ENCODE measurements around the gene CKLF.
"Not testable (repeated sequence)": the region's sequence is repeated elsewhere in the genome, so short reads cannot be mapped to it uniquely, and the experiment has no call there.

The CKLF gene

DNA sequence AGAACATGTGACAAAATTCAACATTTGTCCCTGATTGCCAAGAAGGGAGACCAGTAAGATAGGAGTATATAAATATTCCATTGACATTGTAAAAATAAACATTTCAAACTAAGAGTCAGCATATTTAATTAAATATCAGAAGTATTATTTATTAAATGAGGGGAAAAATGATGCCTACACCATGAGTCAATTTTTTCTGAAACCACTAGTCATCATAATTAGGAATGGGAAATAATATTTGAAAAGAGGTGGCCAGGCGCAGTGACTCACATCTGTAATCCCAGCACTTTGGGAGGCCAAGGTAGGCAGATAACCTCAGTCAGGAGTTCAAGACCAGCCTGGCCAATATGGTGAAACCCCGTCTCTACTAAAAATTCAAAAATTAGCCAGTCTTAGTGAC, 16.0 kb downstream of the CKLF start:
- no peak for DNase-seq (ENCODE audit: low read depth in 3 of 3)

DNA sequence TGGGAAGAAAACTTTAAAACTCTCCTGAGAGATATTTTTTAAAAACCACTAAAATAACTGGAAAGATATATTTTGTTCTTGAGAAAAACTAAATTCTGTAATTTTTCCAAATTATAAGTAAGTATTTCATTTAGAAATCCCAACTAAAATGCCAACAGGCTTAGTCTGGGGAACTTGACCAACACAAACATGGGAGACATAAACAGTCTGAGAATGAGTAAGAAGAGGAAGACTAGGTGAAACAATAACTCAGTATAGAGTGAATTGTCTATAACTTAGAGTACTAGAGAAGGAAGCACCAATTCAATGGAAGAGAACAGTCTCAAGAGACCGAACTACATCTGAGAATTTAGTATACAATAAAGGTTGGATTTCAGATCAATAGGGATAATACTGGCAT, 16.8 kb downstream of the CKLF start:
- no peak for DNase-seq (ENCODE audit: low read depth in 3 of 3)

GRCh38 chr16:66569827-66570405, 17.5 kb downstream of the CKLF start:
- DNase-seq (ENCODE audit: low read depth in 3 of 3): no peak

GRCh38 chr16:66572356-66572755, 20.0 kb downstream of the CKLF start:
- DNase-seq (ENCODE audit: low read depth in 3 of 3): no peak

DNA sequence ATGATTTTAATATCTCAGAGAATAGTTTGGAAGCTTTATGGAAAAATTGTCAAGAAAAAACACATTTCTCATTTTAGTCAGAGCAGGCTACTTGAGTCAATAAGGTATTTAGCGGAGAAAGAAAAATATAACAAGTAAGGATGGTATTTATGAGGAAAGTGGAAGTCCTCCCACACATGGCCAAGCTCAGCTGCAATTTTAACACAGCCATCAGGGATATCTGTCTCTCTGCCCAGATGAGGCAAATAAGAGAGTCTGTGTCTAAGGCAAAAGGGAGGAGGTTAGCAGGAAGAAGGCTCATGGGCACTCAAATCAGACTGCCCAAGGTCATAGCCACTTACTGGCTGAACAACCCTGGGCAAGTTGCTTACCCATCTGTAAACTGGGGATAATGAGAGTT, 21.7 kb downstream of the CKLF start:
- DNase-seq (ENCODE audit: low read depth in 3 of 3): no peak

DNA sequence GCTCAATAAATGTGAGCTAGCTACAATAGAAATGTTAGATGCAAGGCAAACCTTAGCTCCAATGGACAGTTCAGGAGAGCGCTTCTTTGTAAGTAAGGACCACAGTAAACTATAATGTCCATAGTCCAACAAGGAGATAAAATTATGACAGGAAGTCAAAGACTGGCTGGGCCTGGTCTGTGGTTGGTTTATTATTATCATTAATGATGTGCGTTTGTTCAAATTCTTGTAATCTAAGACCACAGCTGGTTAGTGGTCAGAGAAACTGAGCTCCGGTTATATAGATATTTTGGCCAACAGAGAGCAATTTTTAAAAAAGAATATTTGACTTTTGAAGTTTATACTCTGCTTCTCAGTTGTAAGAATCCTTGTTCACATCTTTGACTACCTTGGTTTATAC, 22.2 kb downstream of the CKLF start:
- DNase-seq (ENCODE audit: low read depth in 3 of 3): no peak

DNA sequence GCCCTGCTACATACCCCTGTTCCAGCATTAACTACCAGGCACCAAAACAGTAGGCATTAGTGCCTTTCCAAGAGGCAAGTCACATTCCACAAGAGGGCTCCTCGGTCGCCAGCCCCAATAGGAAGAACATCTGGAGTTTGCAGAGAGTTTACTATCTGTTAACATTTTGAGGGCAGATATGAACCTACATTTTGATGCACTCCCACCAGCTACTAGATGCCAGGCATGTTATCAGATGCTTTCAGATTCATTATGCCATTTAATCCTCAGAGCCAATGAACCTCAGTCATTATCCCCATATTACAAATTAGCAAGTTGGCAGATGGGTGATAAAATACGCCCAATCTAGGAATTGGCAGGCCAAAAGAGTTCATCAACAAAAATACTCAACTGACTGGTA, 22.7 kb downstream of the CKLF start:
- no peak for DNase-seq (ENCODE audit: low read depth in 3 of 3)

GRCh38 chr16:66576296-66576695, 23.9 kb downstream of the CKLF start:
- DNase-seq (ENCODE audit: low read depth in 3 of 3): no peak

DNA sequence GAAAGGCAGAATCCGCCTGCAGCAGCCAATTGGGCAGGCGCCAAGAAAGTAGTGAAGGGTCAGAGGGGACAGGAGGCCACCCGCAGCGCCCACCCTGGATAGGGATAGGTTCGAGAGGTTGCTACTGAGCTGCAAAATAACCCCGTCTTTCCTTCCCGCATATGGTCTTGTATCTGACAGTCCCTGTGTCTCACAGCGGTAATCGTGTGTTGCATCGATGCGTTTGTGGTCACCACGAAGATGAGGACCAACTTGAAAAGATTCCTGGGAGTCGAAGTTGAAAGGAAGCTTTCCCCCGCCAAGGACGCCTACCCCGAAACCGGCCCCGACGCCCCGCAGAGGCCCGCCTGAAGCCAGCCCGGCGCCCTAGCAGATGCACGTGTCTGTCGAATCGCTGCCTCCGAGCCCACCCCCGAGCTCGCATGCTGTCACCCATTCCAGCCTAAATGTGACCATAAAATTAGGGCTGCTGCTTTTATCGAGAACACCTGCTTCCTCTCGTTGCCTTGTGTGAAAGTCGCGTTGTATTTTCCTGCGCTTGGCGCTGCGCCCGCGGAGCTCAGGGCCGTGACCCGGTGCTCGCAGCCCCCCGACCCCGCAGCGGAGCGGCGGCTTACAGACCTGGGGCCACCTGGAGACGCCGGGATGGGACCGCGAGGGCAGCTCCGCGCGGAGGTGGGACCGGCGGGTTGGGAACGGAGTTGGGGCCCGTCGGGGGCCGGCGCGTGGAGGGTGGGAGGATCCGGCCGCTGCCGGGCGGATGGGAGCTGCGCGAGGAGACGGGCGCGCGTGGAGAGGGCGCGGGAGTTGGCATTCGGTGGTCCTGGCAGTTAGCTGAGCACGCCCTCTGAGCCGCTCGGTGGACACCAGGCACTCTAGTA, 26.5 kb downstream of the CKLF start, which contains the start of gene CMTM2:
TSS of gene CMTM2 (plus strand) at position 813 of the 881 bp plus-strand sequence. CDS start 145 bp downstream, outside the sequence.
- DNase-seq (ENCODE audit: low read depth in 3 of 3): no peak

DNA sequence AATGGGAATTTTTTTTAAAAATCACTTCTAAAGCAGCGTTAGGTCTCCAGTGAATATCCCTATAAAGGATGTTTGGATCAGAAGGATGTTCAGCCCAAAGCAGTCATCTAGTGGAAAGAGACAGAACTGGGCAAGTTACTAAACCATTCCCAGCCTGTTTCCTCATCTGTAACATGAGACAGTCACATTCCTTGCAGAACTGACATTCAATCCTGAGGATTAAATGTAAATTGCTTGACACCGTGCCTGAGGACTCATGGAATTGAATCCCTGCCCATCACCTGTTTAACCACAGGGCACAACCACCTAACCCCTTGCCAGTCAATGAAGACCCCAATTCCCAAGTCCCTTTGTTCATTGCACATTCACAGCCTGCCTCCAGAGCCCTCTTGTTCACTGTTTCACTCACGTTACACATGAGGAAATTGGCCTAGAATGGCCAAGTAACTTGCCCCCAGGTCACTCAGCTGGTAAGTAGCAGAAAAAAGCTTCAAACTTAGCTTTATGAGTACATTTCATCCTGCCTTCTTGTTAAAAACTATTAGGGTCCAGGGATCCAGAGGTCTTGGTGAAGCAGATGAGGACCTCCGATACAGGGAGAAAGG, 28.3 kb downstream of the CKLF start:
- no peak for DNase-seq (ENCODE audit: low read depth in 3 of 3)

DNA sequence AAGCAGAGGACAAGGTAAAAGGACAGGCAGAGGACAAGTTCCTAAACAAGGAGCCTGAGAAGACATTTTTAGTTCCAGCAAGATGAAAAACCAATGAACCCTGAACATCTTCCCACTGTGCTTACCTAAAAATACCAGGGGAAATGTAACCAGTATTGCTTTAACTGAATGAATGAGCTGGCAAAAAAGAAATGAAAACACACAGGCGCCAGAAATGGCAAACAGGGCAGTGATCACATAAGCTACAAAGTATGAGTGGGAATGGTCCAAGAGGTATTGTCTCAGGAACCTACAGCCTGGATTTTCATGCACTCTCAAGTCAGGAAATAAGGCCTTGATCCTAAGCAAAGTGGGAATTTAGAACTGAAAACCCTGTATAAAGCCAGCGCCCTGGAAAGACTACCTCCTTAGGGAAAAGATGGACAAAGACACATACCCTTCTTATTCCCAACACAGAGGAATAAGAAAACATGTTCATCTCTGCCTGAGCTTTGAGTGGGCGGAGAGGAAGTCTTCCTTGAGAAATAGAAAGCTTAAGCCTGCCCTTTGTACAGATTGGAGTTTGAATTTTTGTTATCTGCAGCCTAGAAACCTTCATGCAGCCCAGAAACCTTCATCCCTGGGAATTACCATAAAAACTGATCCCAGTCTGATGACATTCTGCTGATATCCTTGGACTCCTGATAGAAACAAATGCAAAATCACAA, 29.0 kb downstream of the CKLF start:
- no peak for DNase-seq (ENCODE audit: low read depth in 3 of 3)

DNA sequence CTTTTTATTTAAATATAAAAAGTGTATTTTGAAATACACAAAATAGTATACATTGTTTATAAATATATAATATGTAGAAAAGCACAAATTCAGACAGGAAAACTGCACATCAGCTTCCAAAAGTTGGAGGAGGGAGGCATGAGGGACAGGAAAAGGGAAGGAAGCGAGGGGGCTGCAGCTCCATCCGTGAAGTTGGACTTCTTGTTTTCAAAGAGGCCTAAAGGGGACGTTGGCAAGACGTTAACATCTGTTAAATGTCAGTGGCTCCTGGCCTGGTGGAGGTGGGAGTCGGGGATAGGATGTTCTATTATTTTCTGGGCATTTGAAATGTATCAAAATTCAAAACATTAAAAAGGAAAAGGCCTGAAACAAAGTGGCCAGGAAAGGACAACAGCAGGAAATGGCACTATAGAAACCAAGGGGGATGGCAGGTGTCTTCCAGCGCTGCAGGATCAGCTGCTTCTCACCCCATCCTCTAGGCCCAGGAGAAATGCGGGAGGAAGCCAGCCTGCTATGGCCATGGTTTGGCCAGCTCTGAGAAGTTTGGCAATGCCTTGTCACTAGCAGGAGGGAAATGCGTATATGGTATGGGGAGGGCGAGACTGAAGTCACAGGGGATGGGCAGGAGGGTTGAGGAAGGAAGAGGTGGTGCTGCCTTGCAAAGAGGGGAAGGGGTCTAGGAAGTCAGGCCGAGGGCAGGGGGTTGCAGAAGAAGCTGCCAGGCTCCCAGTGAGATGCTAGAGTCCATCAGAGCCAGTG, 33.3 kb downstream of the CKLF start:
- no peak for DNase-seq (ENCODE audit: low read depth in 3 of 3)

DNA sequence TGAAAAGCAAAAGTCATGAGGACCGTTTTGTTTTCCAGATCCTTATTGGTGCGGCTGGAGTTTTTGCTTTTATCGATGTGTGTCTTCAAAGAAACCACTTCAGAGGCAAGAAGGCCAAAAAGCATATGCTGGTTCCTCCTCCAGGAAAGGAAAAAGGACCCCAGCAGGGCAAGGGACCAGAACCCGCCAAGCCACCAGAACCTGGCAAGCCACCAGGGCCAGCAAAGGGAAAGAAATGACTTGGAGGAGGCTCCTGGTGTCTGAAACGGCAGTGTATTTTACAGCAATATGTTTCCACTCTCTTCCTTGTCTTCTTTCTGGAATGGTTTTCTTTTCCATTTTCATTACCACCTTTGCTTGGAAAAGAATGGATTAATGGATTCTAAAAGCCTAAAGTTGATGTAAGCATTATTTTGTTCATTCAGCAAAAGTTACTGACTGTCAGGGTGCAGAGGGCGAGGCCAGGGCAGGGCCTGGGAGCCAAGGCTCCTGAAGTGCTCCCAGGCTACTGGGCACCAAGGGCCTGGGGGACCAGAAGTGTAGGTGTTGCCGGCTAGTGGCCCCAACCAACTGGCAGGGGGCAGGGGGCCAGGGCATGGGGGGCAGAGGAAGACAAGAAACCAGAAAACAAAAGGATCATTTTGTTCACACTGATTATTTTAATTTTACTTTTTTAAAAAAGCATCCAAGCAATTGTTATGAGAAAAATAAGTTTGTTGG, 35.7 kb downstream of the CKLF start:
- DNase-seq (ENCODE audit: low read depth in 3 of 3): no peak

- DNase-seq (ENCODE audit: low read depth in 3 of 3): peak in 1 of 3 experiments; percentile 56
Observed at GRCh38 chr16:66588981-66589713, 36.8 kb downstream of the CKLF start.

DNA sequence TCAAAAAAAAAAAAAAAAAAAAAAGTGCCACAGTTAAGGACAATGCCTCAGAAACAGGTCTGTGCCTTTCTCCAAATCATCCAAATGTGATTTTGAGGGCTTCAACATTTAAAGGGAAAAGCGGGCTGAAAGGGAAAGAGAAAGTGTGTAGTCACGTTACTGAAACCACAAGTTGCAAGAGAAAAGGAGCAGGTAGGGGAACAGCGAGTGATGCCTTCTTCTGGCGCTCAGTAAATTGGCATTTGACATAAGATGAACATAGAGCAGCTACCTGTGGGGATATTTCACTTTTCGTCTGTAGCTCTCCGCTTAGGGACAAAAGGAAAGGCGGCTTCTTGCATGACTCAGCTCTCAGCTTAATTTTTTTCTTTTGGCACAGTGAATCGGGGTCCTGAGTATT, 37.9 kb downstream of the CKLF start:
- no peak for DNase-seq (ENCODE audit: low read depth in 3 of 3)

DNA sequence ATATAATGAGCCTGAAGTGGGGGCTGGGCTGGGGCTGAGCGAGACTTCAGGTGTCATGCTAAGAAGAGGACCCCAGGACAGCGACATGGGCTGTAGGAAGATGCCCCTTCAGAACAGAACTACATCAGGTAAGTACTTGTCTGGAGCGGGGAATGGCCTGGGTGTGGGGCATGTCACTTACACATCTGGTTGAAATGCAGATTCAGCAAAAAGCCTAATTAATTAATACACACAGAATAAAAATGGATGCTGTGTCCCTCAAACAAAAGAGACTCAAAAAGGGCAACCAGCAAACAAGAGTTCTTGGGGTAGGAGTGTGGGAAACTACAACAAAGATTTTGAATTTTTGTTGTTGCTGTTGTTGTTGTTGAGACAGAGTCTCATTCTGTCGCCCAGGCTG, 38.6 kb downstream of the CKLF start:
- DNase-seq (ENCODE audit: low read depth in 3 of 3): no peak

- no peak for DNase-seq (ENCODE audit: low read depth in 3 of 3)
Observed at GRCh38 chr16:66592241-66592640, 39.9 kb downstream of the CKLF start.

GRCh38 chr16:66592814-66593213, 40.4 kb downstream of the CKLF start:
- DNase-seq (ENCODE audit: low read depth in 3 of 3): no peak

DNA sequence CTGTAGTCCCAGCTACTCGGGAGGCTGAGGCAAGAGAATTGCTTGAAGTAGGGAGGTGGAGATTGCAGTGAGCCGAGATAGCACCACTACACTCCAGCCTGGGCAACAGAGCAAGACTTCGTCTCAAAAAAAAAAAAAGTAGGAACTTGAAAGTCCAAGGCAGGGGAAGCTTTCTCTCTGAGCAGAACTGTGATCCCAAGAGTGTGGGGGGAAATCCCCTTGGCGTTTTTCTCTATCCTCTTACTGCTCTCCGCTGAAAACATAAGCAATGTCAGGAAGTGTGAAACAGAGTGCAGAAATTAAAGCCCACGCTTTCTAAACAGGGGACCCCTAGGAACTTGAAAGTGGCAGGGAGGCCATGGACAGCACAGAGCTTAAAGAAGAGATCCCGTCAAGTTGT, 42.4 kb downstream of the CKLF start:
- no peak for DNase-seq (ENCODE audit: low read depth in 3 of 3)

DNA sequence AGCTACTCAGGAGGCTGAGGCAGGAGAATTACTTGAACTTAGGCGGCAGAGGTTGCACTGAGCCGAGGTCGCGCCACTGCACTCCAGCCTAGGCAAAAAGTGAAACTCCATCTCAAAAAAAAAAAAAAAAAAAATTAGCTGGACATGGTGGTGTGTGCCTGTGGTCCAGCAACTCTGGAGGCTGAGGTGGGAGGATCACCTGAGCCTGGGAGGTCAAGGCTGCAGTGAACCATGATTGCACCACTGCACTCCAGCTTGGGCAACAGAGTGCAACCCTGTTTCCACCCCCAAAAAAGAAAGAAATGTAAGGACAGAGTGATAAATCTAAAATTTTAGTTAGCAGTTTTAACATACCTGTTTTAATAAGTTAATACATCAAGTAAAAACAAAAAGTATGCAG, 44.2 kb downstream of the CKLF start:
- not testable (repeated sequence) for DNase-seq (ENCODE audit: low read depth in 3 of 3)

Measured in stimulated activated CD4-positive, alpha-beta T cell treated with anti-CD3 and anti-CD28 coated beads, TNF-alpha, amount 100 ng/mL, for 24 hours (primary cell).